GM23338 (cell line): Measurements from ENCODE around the gene DEPDC1. TPM values are rescaled to one million over a fixed set of nuclear protein-coding genes. Genes with fewer than 3 reads are reported as not detected.

ENCODE experiments used
- ATAC-seq: fragments of 200-7000 bp; cut with Tn5 transposase; 3 replicates; pipeline ENCODE4 v1.9.1; 2020
- DNase-seq: peaks from one replicate; pipeline ENCODE4 v3.0.0-alpha.2; 2015; ENCODE audit warnings: low spot score
- H2AFZ ChIP-seq: fragments of 200-600 bp; sonication (generic); 2 replicates; pipeline ENCODE4 v1.8.0; 2016; ENCODE audit warnings: antibody characterized with exemption, mild to moderate bottlenecking, moderate library complexity
- H3F3A ChIP-seq: fragments of 200-600 bp; sonication (generic); replicated peaks from 2 replicates; pipeline ENCODE4 v1.8.0; 2017; ENCODE audit warnings: antibody characterized with exemption, mixed run types, low read depth
- H3K27ac ChIP-seq: fragments of 200-600 bp; sonication (generic); 2 replicates; pipeline ENCODE4 v1.6.1; 2016; ENCODE audit warnings: low read depth
- H3K27me3 ChIP-seq: fragments of 200-600 bp; sonication (generic); 2 replicates; pipeline ENCODE4 v1.8.0; 2016; ENCODE audit warnings: mild to moderate bottlenecking, mixed run types, moderate library complexity; ENCODE audit not compliant: insufficient read depth
- H3K36me3 ChIP-seq: fragments of 200-600 bp; sonication (generic); 2 replicates; pipeline ENCODE4 v1.8.0; 2016; ENCODE audit warnings: mild to moderate bottlenecking; ENCODE audit not compliant: insufficient read depth
- H3K4me1 ChIP-seq: fragments of 200-600 bp; sonication (generic); 2 replicates; pipeline ENCODE4 v1.8.0; 2016; ENCODE audit warnings: mild to moderate bottlenecking, moderate library complexity; ENCODE audit not compliant: insufficient read depth
- H3K4me2 ChIP-seq: fragments of 200-600 bp; sonication (generic); 2 replicates; pipeline ENCODE4 v1.7.1; 2017; ENCODE audit warnings: mixed run types
- H3K4me3 ChIP-seq: fragments of 200-600 bp; sonication (generic); 2 replicates; pipeline ENCODE4 v1.6.1; 2016; ENCODE audit warnings: mixed run types
- H3K79me2 ChIP-seq: fragments of 200-600 bp; sonication (generic); replicated peaks from 2 replicates; pipeline ENCODE4 v1.8.0; 2017; ENCODE audit warnings: mild to moderate bottlenecking; ENCODE audit not compliant: insufficient read depth
- H3K9me2 ChIP-seq: fragments of 200-600 bp; sonication (generic); 2 replicates; pipeline ENCODE4 v1.8.0; 2017; ENCODE audit not compliant: insufficient read depth
- H4K20me1 ChIP-seq: fragments of 200-600 bp; sonication (generic); replicated peaks from 2 replicates; pipeline ENCODE4 v1.8.0; 2017; ENCODE audit warnings: mild to moderate bottlenecking; ENCODE audit not compliant: insufficient read depth
- H3K27ac Mint-ChIP-seq: 2 replicates; pipeline ENCODE4 v1.8.0; 2020; ENCODE audit warnings: inconsistent platforms, mild to moderate bottlenecking, moderate library complexity, mixed read lengths
- H3K27me3 Mint-ChIP-seq: 3 replicates; pipeline ENCODE4 v1.8.0; 2022; ENCODE audit warnings: low read depth, mild to moderate bottlenecking, moderate library complexity, mixed read lengths, inconsistent platforms; ENCODE audit not compliant: insufficient read depth, poor library complexity
- H3K36me3 Mint-ChIP-seq: 3 replicates; pipeline ENCODE4 v1.8.0; 2021; ENCODE audit warnings: low read depth, mild to moderate bottlenecking, inconsistent platforms, moderate library complexity, mixed read lengths
- H3K4me1 Mint-ChIP-seq: 3 replicates; pipeline ENCODE4 v1.8.0; 2020; ENCODE audit warnings: mild to moderate bottlenecking, inconsistent platforms, mixed read lengths
- H3K4me3 Mint-ChIP-seq: 3 replicates; pipeline ENCODE4 v1.8.0; 2021; ENCODE audit warnings: moderate library complexity, mild to moderate bottlenecking, inconsistent platforms, mixed read lengths
- H3K9me3 Mint-ChIP-seq: 3 replicates; pipeline ENCODE4 v1.8.0; 2020; ENCODE audit warnings: moderate library complexity, mild to moderate bottlenecking, inconsistent platforms, mixed read lengths
- CREB1 ChIP-seq: fragments of 250-450 bp; sonication (Bioruptor Pico); IDR thresholded peaks from 2 replicates; pipeline ENCODE4 v1.5.0; 2020; ENCODE audit warnings: low read depth, mild to moderate bottlenecking, moderate library complexity
- CTCF ChIP-seq, 2 experiments: fragments of 200-600 bp in 1 of 2; sonication (generic) in 1 of 2; conservative IDR thresholded peaks; 2 replicates each; pipeline versions ENCODE4 v1.5.1 to v1.6.1; 2016 to 2017; ENCODE audit warnings: antibody characterized with exemption in 2 of 2, low read depth in 2 of 2, mild to moderate bottlenecking in 2 of 2, moderate library complexity in 1 of 2
- ETS1 ChIP-seq: IDR thresholded peaks from 2 replicates; pipeline ENCODE4 v1.6.1; 2016; ENCODE audit warnings: antibody characterized with exemption
- EZH2 ChIP-seq: fragments of 200-600 bp; sonication (generic); IDR thresholded peaks from one replicate; pipeline ENCODE4 v1.8.0; 2017; ENCODE audit warnings: antibody characterized with exemption, mild to moderate bottlenecking, low read depth; ENCODE audit not compliant: unreplicated experiment
- EZH2phosphoT487 ChIP-seq: fragments of 200-600 bp; sonication (generic); IDR thresholded peaks from one replicate; pipeline ENCODE4 v1.8.1; 2018; ENCODE audit warnings: antibody characterized with exemption; ENCODE audit not compliant: unreplicated experiment
- NANOG ChIP-seq: IDR thresholded peaks from 2 replicates; pipeline ENCODE4 v1.6.1; 2016; ENCODE audit warnings: antibody characterized with exemption, borderline replicate concordance
- ZNF114 ChIP-seq: fragments of 250-450 bp; sonication (Bioruptor Pico); IDR thresholded peaks from 2 replicates; pipeline ENCODE4 v1.5.0; 2020; ENCODE audit warnings: mild to moderate bottlenecking, moderate library complexity
- ZNF462 ChIP-seq: fragments of 250-450 bp; sonication (Bioruptor Pico); IDR thresholded peaks from 2 replicates; pipeline ENCODE4 v1.5.0; 2020; ENCODE audit warnings: mild to moderate bottlenecking, moderate library complexity
- polyA plus RNA-seq: library from polyadenylated mRNA; unstranded; fragments of >200 nt; fragmentation: Nextera tagmentation; extraction: Ambion mirVana; gene quantifications from 2 replicates; pipeline ENCODE4 v1.2.1, GENCODE V29; 2016
- total RNA-seq: library from RNA; depleted of rRNA; stranded (reverse); fragments of >200 nt; shearing (Covaris generic); gene quantifications from 2 replicates; pipeline ENCODE4 v1.2.3, GENCODE V29; 2014
- TF ChIP-seq, protein P1 (sequence below): IDR thresholded peaks from one replicate; pipeline ENCODE4 v1.6.1; 2018; ENCODE audit warnings: antibody characterized with exemption; ENCODE audit not compliant: unreplicated experiment

Gene DEPDC1
- total and polyA plus RNA-seq, 2 experiments from 2014 or later = 30.0 to 42.9 TPM

DNA sequence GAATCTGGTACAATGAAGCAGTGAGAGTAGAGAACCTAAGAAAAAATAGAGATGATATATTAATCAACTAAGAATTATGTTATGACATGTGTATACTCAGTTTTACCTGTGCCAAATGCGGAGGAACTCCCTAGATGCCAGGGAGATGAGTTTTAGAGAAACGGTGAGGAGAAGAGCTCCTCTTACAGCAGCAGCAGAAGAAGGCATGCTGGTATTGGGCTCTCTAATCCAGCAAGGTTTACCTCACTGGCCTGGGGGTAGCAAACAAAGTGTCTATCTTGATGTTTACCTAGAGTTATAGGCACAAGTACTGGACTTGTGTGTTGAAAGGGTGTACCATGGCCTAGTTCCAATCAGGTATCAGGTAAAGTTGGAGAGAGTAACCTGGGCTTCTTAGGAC is 28.9 kb upstream of the DEPDC1 start:
- Histone ChIP-seq H3K36me3 (no peaks in the 10 kb centered on the region), H3K4me3 (no peak overlapping the region), H3K9me2 (no peaks in the 10 kb centered on the region), H2AFZ (no peak overlapping the region), H3F3A (no peaks in the 10 kb centered on the region), H3K4me2 (no peak overlapping the region), H3K79me2 (no peaks in the 10 kb centered on the region), H3K27ac (no peak overlapping the region), H3K27me3 (no peaks in the 10 kb centered on the region), H3K4me1 (no peaks in the 10 kb centered on the region), H4K20me1 (no peaks in the 10 kb centered on the region)
- Mint-ChIP-seq H3K36me3 (no peaks in the 10 kb centered on the region), H3K4me3 (no peak overlapping the region), H3K4me1 (no peaks in the 10 kb centered on the region), H3K27ac (no peak overlapping the region), H3K9me3 (no peaks in the 10 kb centered on the region), H3K27me3 (no peaks in the 10 kb centered on the region)
- ATAC-seq (no peak), DNase-seq (no peak)
- TF ChIP-seq, protein P1, sequence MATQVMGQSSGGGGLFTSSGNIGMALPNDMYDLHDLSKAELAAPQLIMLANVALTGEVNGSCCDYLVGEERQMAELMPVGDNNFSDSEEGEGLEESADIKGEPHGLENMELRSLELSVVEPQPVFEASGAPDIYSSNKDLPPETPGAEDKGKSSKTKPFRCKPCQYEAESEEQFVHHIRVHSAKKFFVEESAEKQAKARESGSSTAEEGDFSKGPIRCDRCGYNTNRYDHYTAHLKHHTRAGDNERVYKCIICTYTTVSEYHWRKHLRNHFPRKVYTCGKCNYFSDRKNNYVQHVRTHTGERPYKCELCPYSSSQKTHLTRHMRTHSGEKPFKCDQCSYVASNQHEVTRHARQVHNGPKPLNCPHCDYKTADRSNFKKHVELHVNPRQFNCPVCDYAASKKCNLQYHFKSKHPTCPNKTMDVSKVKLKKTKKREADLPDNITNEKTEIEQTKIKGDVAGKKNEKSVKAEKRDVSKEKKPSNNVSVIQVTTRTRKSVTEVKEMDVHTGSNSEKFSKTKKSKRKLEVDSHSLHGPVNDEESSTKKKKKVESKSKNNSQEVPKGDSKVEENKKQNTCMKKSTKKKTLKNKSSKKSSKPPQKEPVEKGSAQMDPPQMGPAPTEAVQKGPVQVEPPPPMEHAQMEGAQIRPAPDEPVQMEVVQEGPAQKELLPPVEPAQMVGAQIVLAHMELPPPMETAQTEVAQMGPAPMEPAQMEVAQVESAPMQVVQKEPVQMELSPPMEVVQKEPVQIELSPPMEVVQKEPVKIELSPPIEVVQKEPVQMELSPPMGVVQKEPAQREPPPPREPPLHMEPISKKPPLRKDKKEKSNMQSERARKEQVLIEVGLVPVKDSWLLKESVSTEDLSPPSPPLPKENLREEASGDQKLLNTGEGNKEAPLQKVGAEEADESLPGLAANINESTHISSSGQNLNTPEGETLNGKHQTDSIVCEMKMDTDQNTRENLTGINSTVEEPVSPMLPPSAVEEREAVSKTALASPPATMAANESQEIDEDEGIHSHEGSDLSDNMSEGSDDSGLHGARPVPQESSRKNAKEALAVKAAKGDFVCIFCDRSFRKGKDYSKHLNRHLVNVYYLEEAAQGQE = no peak
- no peak for TF ChIP-seq CREB1
- no peak for TF ChIP-seq EZH2
- TF ChIP-seq CTCF (conservative IDR thresholded peaks at IDR 0.05; ENCODE audit: low read depth in 2 of 2) = no peak
- TF ChIP-seq ZNF114 (CRISPR knock-in tag) = no peak
- no peak for TF ChIP-seq EZH2phosphoT487
- no peak for TF ChIP-seq ETS1

- no peaks in the 10 kb centered on the region for H3K27me3 ChIP-seq
- H3F3A ChIP-seq = no peaks in the 10 kb centered on the region
- H3K27ac ChIP-seq = no peak overlapping the region
- DNase-seq (no peak), ATAC-seq (no peak)
- H4K20me1 ChIP-seq = no peaks in the 10 kb centered on the region
- no peak overlapping the region for H3K4me3 Mint-ChIP-seq
- peak overlapping the region; percentile 77; the same call in 1 of the 2 replicates for H2AFZ ChIP-seq
- H3K4me2 ChIP-seq = no peak overlapping the region
- no peaks in the 10 kb centered on the region for H3K9me3 Mint-ChIP-seq
- H3K36me3 ChIP-seq = no peaks in the 10 kb centered on the region
- no peak overlapping the region for H3K4me3 ChIP-seq
- H3K79me2 ChIP-seq = no peaks in the 10 kb centered on the region
- no peaks in the 10 kb centered on the region for H3K4me1 Mint-ChIP-seq
- no peaks in the 10 kb centered on the region for H3K36me3 Mint-ChIP-seq
- H3K4me1 ChIP-seq = no peaks in the 10 kb centered on the region
- no peaks in the 10 kb centered on the region for H3K27me3 Mint-ChIP-seq
- H3K9me2 ChIP-seq = no peaks in the 10 kb centered on the region
- no peak overlapping the region for H3K27ac Mint-ChIP-seq
- TF ChIP-seq ZNF462 (CRISPR knock-in tag) (no peak), NANOG (no peak)
These were observed 24.4 kb upstream of the DEPDC1 start for GRCh38 chr1:68521286-68521685.
